ENCODE data around the gene P2RY14.
"Not testable (repeated sequence)": the region's sequence is repeated elsewhere in the genome, so short reads cannot be mapped to it uniquely, and the experiment has no call there.

Gene P2RY14

GRCh38 chr3:151248772-151249337 is 29.5 kb downstream of the P2RY14 start:
- DNase-seq: no peak

DNA sequence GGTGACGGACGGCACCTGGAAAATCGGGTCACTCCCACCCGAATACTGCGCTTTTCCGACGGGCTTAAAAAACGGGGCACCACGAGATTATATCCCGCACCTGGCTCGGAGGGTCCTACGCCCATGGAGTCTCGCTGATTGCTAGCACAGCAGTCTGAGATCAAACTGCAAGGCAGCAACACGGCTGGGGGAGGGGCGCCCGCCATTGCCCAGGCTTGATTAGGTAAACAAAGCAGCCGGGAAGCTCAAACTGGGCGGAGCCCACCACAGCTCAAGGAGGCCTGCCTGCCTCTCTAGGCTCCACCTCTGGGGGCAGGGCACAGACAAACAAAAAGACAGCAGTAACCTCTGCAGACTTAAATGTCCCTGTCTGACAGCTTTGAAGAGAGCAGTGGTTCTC is 36.3 kb downstream of the P2RY14 start:
- not testable (repeated sequence) for DNase-seq

- no peak for DNase-seq
These were observed 41.6 kb downstream of the P2RY14 start for GRCh38 chr3:151236736-151237135.

- no peak for DNase-seq
These were observed 42.0 kb downstream of the P2RY14 start for GRCh38 chr3:151236316-151236715.

DNA sequence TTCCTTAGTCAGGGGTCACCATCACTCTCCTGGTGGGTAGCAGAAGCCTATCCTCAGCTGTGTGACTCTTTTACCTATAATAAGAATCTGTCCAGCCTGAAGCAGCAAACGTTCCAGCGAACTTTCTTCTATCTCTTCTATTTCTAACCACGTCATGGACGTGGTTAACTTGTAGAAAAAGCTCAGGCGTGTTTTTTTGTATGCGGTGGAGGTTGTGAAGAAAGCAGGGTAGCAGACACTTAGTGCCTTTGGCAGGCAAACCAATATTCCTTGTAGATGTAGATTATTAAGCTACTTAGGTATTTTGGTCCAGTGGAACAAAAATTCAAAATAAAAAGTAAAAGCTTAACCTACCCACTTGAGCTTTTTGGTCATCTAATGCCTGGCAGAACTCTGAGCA is 43.5 kb downstream of the P2RY14 start:
- DNase-seq: no peak

DNA sequence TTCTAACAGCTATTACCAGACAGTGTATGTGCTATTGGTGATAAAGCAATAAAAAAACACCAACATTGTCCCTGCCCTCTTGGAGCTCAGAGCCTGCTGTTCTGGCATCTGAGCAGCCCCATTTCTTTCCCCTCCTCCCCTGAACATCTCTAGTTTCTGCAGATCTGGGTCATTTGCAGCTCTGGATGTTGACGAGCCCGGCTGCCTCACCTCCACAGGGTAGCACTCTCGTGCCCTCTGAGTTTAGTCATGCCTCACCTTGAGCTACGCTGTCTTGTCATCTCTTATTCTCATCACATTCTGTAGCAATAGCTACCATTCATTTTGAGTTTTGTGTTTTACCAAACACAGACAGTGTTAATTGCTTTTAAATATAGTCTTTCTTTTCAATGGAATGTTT is 45.4 kb downstream of the P2RY14 start:
- no peak for DNase-seq

DNA sequence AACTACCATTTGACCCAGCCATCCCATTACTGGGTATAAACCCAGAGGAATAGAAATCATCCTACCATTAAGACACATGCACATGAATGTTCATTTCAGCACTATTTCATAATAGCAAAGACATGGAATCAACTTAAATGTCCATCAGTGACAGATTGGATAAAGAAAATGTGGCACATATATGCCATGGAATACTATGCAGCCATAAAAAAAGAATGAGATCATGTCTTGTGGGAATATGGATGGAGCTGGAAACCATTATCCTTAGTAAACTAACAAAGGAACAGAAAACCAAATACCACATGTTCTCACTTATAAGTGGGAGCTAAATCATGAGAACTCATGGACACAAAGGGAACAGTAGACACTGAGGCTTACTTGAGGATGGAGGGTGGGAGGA is 45.9 kb downstream of the P2RY14 start:
- not testable (repeated sequence) for DNase-seq

- DNase-seq: no peak
These were observed 47.7 kb downstream of the P2RY14 start for GRCh38 chr3:151230646-151231045.

GRCh38 chr3:151228666-151229040 is 49.7 kb downstream of the P2RY14 start:
- DNase-seq: no peak

- DNase-seq: no peak
These were observed 50.3 kb downstream of the P2RY14 start for GRCh38 chr3:151227807-151228665.

DNA sequence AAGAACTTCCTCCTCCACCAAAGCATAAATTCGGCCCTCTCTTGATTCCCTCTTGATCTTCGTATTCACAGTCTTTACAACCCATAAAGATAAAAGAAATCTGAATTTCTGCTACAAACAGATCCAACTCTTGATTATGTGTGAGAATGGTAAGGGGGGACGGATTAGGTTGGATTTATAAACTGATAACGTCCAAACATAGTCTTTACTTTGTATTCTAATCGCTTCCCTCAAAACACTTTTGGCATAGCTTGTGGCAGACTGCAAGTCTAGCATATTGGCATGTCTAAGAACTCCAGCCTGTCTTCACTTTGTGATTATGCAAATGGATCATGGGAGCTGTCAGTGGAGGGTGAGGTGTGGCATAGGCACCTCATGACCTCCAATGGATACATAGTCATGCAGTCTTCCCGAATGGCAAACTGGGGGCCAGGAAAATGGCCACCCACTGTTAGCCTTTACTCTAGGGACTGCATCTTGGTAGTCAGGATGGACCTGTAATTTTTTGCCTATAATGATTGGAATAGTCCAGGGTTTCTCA is 51.0 kb downstream of the P2RY14 start:
- DNase-seq: no peak

DNA sequence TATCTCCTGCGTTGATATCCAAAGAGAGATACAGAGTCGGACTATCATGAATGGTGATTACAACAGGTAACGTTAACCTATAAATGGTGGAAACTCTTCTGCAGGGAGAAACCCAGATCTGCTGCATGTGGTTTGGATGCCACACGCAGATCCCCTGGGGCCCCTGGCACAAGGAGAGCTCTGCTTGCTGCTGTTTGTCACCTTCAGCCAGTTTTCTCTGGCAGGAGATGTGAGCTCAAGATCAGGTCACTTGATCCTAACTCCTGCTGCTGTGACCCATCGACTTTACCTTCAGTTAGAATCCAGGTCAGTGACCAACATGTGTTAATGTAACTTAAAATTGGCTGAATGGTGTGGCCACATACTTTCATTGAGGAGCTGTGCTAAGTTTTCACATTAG is 51.5 kb downstream of the P2RY14 start:
- DNase-seq: no peak

DNA sequence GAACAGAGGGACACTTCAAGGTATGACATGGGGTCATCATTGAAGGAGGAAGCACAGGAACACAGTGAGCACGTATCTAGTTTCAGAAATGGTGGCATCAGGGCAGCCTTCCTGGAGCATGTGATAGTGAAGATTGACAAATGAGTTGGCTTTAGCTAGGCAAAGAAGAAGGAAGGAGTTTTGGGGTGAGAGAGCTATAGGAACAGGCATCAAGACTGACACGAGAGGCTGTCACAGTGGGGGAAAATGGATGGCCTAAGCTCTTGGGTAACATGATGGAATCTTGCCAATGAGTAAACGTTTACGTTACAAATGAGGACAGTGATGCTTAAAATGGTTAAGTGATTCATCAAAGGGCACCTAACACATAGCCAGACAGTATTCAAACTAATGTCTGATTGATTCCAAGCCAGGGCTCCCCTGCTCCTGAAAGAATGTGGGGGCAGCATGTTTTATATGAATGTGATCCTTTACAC is 52.2 kb downstream of the P2RY14 start:
- DNase-seq: no peak

GRCh38 chr3:151225040-151225975 is 53.0 kb downstream of the P2RY14 start:
- no peak for DNase-seq

DNA sequence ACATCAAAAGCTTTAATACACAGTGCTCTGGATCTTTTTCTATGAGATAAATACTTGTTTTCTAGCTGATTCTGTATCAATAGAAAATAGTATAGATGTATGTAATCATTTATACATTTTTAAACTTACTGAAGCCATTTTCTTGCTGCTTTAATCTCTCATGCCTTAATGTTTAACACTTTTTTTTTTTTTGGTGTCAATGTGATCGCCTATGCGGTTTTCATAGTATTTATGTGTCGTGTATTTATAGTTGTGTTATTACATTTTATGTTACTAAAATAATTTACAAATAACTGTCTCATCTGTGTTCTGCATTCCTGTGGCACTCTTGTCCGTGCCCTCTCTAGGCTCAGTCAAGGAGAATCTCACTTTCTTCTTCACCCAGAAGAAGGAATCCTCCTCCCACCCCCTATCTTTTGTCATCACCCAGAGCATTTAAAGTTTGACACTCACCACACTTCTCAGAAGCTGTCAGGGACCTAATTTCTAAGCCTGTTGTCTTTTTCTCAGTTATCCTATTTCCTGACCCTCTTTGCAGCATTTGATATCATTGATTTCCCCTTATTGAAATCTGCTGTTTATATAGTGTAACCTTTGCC is 54.0 kb downstream of the P2RY14 start:
- no peak for DNase-seq

DNA sequence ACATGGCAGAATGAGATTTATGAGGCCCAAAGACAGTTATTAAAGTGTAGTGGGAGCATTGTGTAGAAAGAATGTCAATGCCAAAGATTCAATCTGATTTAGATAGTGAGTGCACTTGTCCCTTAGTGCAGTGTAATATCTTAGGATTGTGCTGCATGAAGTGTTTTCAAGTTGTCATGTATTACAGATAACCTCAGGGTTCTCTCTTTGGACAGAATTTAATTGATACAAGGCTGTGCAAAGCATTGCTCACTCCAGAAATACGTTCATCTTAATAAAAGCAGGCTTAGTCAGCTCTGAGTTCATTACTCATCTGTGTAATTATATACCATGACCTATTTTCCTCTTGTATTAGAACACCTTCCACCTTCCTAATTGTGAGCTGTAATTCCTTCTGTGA is 59.3 kb downstream of the P2RY14 start:
- no peak for DNase-seq

GRCh38 chr3:151218136-151218535 is 60.2 kb downstream of the P2RY14 start:
- no peak for DNase-seq

DNA sequence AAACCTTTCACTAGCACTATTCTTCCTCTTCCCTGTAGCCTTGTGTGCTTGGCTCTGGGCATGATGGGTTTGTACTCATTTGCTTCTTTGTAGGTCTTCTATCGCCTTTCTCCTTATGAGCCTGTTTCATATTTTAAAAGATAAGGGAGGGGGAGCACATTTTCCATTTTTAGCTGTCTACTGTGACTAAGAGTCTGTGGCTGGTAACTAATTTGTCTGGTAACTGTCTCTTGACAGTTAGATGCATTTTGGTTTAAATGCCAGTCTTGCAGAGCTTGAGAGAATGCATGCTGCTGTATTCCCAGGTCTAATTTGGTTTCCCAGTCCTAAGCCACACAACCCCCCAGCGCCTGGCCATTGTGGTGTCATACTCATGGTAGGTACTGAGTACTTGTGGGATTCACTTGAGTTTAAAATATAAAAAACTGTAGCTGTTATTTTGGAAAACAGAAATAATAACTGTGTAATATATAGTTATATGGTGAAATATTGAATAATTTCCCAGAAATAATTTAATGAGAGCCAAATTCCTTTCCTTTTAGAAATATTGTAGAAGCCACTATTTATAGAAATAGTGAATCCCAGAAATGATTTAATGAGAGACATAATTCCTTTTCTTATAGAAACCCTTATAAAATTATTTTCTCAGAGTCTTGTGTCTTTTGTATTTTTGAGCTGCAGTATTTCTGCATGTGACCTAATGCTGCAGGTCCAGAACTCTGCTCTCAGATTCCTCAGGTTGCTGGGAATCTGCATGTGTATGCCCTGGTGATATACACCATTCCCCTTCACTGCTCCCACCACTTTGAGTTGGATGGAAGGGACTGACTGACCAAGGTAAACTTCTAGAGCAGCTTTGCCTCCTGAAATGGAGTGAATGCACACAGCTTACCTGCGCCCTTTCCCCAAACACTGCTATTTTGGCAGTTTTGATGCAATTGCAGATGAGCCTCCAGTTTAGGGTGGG is 61.4 kb downstream of the P2RY14 start:
- no peak for DNase-seq

- DNase-seq: no peak
These were observed 63.9 kb downstream of the P2RY14 start for GRCh38 chr3:151214459-151214858.

- no peak for DNase-seq
These were observed 64.5 kb downstream of the P2RY14 start for GRCh38 chr3:151213881-151214280.

DNA sequence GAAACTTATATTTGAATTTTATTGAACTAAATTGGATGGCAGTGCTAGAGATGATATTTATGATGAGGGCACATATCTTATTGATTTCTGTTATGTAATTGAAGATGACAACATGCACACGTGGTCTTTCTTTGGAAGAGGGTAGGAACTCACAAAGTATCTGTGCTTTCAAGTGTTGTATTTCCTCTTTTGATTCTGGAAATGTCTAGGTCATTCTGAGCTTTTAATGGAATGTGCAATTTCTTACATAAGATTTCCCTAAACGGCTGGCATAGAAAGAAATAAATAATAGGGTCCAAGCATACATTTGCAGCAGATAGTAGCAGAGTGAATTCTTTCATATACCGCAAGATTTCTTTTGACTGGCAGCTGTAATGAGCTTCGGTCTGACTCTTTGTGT is 65.2 kb downstream of the P2RY14 start:
- no peak for DNase-seq

Measured in SIG-M5 (cell line).